HCEC 1CT (cell line): ENCODE measurements around the gene SUN1.
"Not testable (repeated sequence)": the region's sequence is repeated elsewhere in the genome, so short reads cannot be mapped to it uniquely, and the experiment has no call there.

Source experiments
- DNase-seq: peaks from one replicate; pipeline ENCODE4 v3.0.0-alpha.2; 2017

Gene SUN1

DNA sequence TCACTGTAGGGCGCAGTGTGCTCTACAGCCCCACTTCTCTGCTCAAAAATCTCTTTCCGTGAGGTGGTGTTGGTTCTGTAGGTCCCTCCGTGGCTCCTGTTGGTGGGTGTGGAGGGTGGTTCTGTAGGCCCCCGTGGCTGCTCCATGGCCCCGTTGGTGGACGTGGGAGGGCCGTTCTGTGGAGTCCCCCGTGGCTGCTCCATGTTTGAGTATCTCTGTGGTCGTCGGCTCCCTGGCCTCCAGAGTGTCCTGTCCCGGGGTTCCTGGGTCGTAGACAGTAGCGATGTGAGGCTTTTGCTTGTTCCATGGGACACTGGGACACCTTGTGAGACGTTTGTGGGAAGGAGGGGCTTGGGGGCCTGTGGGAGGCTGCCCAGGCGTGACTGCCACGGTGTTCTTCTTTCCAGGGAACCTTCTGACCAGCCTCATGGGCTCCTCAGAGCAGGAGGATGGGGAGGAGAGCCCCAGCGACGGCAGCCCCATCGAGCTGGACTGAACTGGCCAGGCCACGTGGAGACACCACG, 62.7 kb downstream of the SUN1 start:
- no peak for DNase-seq

DNA sequence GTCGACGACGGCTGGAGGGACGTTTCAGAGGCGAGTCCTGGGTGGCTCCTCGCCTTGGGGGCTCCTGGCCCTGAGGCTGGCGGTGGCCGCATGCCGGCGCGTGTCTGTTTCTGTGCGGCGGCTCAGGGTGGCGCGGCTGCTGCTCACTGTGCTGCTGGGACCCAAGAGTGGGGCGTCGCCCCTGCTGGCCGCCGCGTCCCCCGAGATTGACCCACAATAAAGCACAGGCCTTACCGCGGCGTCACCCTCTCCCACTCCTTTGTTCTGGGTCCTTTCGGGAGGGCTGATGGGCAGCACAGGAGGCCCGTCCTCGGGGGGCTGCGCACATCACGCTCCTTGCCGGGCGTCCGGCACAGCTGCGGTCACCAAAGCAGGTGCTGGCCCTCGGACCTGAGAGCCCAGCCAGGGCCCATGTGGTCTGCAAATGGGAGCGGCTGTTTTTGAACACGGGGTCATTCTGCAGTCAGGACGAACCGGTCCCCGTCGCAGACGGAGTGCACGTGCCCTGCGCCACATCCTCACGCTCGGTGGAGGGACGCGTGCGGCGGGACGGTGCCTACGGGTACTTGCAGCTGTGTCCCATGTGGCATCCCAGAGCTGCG, 63.3 kb downstream of the SUN1 start:
- DNase-seq = no peak

DNA sequence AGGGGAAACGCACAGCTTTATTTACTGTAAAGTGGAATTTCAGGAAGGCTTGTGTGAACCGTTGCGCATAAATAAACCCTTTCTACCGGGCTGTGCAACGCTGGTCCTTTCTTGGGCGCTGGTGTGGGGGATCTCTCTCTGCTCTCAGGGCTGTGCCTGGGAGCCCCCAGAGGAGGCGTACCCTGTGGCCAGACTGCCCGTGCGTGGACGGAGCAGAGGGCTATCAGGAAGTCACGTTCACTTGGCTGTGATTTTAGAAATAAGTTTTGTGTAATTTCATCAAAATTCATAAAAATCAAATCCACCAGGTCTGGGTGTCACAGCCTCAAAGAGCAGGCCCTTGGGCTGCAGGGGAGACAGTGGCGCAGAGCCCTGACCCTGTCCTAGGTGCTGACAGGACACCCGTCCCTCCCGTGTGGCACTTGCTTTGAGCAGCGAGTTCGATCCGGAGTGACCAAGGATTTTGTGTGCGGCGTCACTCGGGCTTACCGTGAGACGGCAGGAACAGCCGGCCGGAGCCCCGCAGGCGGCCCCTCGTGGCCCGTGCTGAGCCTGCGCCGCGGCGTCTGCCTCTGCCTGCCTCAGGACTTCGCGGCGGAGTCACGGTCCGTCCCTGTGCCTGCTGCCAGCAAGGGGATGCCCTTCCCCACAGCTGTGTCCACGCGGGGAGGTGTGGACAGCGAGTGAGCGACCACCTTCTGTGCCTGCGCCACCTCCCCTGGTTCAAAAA, 64.2 kb downstream of the SUN1 start:
- DNase-seq = no peak

- no peak for DNase-seq
Measured at GRCh38 chr7:897086-897485, 64.8 kb downstream of the SUN1 start.

- DNase-seq = no peak
Measured at GRCh38 chr7:897771-898376, 65.6 kb downstream of the SUN1 start.

DNA sequence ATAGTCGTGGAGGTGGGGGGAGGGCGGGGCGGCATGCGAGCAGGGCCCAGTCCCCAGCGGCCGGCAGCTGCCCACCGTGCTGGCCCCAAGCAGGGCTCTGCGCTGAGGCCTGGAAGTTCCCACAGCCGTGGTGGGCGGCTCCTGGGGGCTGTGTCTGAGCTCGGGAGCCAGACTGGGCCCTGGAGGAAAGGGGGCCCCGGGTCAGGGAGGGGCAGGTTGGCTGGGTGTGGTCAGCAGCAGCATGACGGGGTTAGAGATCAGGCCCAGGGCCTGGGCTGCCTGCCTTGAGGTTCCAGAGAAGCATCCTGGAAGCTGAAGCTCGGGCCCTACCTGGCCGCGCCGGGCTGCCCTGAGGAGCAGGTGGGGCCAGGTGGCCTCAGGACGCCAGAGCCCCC, 66.2 kb downstream of the SUN1 start:
- no peak for DNase-seq

GRCh38 chr7:898855-899681, 66.8 kb downstream of the SUN1 start:
- no peak for DNase-seq

- no peak for DNase-seq
Measured at GRCh38 chr7:899806-900205, 67.5 kb downstream of the SUN1 start.

GRCh38 chr7:900331-901040, 68.2 kb downstream of the SUN1 start:
- no peak for DNase-seq

DNA sequence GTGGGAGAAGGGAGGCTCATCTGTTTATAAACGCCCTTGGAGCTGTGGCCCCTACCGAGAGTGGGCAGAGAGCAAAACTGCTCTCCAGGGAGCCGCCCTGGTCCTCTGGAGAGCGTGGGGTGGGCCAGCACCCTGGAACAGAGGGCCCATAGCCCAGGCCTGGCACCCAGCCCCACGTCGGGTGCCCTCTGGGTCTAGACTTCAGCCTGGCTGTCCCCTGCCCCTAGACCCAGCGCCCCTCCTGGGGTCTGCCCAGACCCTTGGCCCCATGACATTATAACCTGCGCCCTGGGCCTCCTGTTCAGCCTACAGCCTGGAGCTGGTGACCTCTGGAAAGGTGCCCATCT, 68.7 kb downstream of the SUN1 start:
- DNase-seq = no peak

DNA sequence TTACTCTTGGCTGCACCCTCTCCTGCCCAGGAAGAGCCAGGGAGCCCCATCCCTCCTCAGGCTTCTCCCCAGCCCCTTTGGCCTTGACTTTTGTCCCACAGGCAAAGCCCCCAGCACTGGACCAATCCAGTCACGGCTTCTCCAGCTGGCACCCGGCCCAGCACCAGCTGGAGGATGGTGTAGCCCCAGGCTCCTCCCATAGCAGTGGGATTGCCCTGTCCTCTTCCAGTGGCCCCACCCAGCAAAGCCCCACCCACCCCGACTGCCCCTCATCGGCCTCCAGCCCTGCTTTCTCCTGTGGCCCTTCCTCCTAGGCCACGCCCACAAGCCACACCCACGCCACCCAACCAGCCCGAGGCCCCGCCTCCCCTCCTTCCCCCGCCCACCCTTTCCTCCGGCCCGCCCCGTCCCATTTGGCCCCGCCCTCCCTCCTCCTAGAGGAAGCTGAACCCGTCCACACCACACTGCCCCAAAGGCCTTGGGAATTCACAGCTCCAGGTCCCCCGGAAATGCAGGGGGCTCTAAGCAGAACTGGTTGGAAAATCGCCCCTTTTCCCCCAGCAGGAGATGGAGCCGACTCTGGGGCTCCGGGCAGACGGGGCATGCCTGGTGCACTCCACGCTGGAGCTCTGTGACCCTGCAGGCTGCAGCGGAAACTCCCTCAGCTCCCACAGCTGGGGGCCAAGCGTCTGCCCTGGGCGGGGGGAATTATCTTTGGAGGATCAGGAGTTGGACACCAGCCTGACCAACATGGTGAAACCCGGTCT, 69.3 kb downstream of the SUN1 start:
- DNase-seq = peak; percentile 94

- no peak for DNase-seq
Measured at GRCh38 chr7:902996-903395, 70.7 kb downstream of the SUN1 start.

DNA sequence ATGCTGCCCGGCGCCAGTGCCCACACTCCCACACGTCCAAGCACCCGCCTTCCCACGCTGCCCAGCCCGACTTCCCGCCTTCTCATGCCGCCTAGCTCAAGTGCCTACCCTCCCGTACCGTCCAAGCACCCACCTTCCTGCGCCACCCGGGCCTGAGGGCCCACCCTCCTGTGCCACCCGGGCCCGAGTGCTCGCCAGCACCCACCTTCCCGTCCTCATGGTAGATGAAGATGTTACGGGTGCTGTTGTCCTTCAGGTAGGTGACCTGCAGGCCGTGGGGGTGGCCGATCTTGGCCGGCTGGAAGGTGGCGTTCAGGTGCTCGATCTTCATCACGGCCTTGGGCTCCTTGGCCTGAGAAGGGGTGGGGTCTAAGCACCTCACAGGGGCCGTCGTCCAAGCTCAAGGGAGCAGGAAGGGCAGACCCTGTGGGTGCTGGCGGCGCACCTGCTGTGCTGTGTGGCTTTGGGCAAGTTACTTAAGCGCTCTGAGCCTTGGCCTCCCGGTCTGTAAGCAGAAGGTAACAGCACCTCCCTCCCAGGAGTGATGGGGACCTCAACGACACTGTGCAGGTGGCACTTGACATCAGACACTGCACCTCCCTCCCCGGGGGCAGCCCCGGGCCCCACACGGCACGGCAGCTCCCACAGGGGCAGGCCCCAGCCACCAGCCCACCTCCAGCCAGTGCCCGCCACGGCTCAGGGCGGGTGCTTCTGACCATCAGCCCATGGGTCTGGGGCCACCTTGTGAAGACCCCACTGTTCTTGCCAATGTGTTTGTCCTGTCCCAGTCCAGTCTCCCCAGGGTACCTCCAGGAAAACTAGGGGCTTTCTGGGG, 71.9 kb downstream of the SUN1 start:
- DNase-seq = no peak

- peak; percentile 56 for DNase-seq
Measured at GRCh38 chr7:904847-905246, 72.6 kb downstream of the SUN1 start.

DNA sequence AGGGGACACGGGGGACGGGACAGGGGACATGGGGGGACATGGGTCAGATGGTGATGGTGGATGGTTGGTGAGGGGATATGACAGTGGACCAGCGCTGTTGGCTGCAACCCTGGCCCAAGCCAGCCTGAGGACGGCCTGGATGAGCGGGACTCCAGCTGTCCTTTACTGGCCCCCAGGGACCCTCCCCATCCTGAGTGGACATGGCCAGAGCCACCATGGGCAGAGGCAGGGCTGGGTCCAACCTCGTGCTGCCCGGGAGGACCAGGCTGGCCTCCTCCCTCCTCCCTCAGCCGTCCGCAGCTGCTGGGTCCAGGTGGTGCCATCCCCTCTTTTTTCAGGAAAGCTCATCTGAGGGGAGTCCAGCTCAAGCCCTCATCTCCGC, 74.5 kb downstream of the SUN1 start:
- DNase-seq = no peak

- DNase-seq = no peak
Measured at GRCh38 chr7:907158-907980, 75.1 kb downstream of the SUN1 start.

DNA sequence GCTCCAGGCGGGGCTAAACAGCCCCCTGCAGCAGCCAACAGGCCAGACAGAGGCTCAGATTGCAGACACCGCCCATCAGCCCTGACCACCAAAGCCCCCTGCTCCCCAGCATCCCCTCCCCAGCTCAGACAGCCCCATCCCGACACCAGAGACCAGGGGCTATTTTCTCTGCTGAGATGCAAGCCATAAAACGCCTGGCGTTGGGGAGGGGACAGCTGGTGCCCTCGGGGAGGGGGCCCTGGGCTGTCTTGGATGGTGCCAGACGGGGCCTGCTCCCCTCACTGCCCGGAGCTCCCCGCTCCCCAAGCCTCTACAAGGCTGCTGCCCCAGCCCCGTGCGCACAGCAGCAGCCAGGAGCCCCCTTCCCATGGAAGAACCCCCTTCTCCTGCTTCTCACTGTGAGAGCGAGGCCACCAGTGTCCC, 75.9 kb downstream of the SUN1 start:
- no peak for DNase-seq

GRCh38 chr7:908591-909357, 76.5 kb downstream of the SUN1 start:
- not testable (repeated sequence) for DNase-seq
